HEK293 (cell line): ENCODE data around the gene GRM5.

Experiments
- CTCF ChIP-seq: fragments of 450-650 bp; formaldehyde crosslinking; IDR thresholded peaks from 2 replicates; pipeline ENCODE4 v1.5.1; 2016; ENCODE audit warnings: missing biosample characterization, missing genetic modification characterization
- SALL2 ChIP-seq: fragments of 450-650 bp; formaldehyde crosslinking; IDR thresholded peaks from 2 replicates; pipeline ENCODE4 v1.5.0; 2017; ENCODE audit warnings: missing biosample characterization, mild to moderate bottlenecking, missing genetic modification characterization, borderline replicate concordance
- YY1 ChIP-seq: fragments of 450-650 bp; formaldehyde crosslinking; IDR thresholded peaks from 2 replicates; pipeline ENCODE4 v1.5.1; 2018; ENCODE audit warnings: missing biosample characterization, missing genetic modification characterization
- ZBTB8A ChIP-seq: fragments of 450-650 bp; formaldehyde crosslinking; IDR thresholded peaks from 2 replicates; pipeline ENCODE4 v1.5.1; 2016; ENCODE audit warnings: missing biosample characterization, missing genetic modification characterization
- ZNF10 ChIP-seq: fragments of 450-650 bp; formaldehyde crosslinking; IDR thresholded peaks from 2 replicates; pipeline ENCODE4 v1.5.1; 2017; ENCODE audit warnings: missing biosample characterization, missing genetic modification characterization
- ZNF26 ChIP-seq: fragments of 450-650 bp; formaldehyde crosslinking; IDR thresholded peaks from 2 replicates; pipeline ENCODE4 v1.5.1; 2016; ENCODE audit warnings: missing biosample characterization, missing genetic modification characterization
- ZNF302 ChIP-seq: fragments of 450-650 bp; formaldehyde crosslinking; IDR thresholded peaks from 2 replicates; pipeline ENCODE4 v1.5.1; 2016; ENCODE audit warnings: missing biosample characterization, missing genetic modification characterization, low read depth
- ZNF404 ChIP-seq: fragments of 450-650 bp; formaldehyde crosslinking; IDR thresholded peaks from 2 replicates; pipeline ENCODE4 v1.5.1; 2017; ENCODE audit warnings: missing biosample characterization, missing genetic modification characterization
- ZNF660 ChIP-seq: fragments of 450-650 bp; IDR thresholded peaks from 2 replicates; pipeline ENCODE4 v1.5.1; 2018; ENCODE audit warnings: missing biosample characterization, mild to moderate bottlenecking, missing genetic modification characterization
- ZNF785 ChIP-seq: fragments of 450-650 bp; formaldehyde crosslinking; IDR thresholded peaks from 2 replicates; pipeline ENCODE4 v1.5.1; 2016; ENCODE audit warnings: missing biosample characterization, missing genetic modification characterization
- TF ChIP-seq, protein P1 (sequence below): fragments of 450-650 bp; formaldehyde crosslinking; IDR thresholded peaks from 2 replicates; pipeline ENCODE4 v1.5.1; 2016; ENCODE audit warnings: missing biosample characterization, missing genetic modification characterization

DNA sequence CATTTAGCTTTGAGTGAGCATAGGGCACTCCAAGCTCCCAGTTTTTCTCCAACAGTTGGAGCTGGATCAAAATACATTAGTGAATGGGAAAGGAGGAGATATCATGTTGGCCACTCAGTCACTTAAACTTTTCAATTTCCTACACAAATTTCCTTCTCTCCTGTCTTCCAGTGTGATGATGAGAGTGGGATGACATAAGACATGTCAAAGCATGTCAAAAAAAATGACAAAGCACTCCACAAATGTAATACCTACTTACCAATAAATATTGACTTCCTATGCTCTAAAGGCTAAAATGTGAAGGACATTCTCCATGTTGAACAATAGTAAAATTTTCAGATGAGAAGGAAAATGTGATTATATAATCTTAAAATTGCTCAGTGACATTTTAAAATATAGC, 1.5 kb upstream of the GRM5 start:
- TF ChIP-seq ZBTB8A (tag by site-specific recombination) (no peak), ZNF404 (tag by site-specific recombination) (no peak), ZNF26 (tag by site-specific recombination) (no peak), CTCF (tag by site-specific recombination) (no peak), YY1 (tag by site-specific recombination) (no peak), ZNF785 (tag by site-specific recombination) (no peak), ZNF302 (tag by site-specific recombination) (no peak), ZNF10 (no peak), SALL2 (tag by site-specific recombination) (no peak), ZNF660 (tag by site-specific recombination) (no peak)
- TF ChIP-seq, protein P1, sequence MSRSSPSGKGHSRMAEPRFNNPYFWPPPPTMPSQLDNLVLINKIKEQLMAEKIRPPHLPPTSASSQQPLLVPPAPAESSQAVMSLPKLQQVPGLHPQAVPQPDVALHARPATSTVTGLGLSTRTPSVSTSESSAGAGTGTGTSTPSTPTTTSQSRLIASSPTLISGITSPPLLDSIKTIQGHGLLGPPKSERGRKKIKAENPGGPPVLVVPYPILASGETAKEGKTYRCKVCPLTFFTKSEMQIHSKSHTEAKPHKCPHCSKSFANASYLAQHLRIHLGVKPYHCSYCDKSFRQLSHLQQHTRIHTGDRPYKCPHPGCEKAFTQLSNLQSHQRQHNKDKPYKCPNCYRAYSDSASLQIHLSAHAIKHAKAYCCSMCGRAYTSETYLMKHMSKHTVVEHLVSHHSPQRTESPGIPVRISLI (tag by site-specific recombination), result no peak
